GM21825 (cell line): ENCODE data around the gene FXYD6.
"Not testable (repeated sequence)": the region's sequence is repeated elsewhere in the genome, so short reads cannot be mapped to it uniquely, and the experiment has no call there.

Source experiments
- ATAC-seq: cut with Tn5 transposase; IDR thresholded peaks from one replicate; pipeline ENCODE4 v1.9.1; 2021; ENCODE audit warnings: mild to moderate bottlenecking, moderate library complexity; ENCODE audit not compliant: unreplicated experiment

FXYD6 gene, protein sequence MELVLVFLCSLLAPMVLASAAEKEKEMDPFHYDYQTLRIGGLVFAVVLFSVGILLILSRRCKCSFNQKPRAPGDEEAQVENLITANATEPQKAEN

DNA sequence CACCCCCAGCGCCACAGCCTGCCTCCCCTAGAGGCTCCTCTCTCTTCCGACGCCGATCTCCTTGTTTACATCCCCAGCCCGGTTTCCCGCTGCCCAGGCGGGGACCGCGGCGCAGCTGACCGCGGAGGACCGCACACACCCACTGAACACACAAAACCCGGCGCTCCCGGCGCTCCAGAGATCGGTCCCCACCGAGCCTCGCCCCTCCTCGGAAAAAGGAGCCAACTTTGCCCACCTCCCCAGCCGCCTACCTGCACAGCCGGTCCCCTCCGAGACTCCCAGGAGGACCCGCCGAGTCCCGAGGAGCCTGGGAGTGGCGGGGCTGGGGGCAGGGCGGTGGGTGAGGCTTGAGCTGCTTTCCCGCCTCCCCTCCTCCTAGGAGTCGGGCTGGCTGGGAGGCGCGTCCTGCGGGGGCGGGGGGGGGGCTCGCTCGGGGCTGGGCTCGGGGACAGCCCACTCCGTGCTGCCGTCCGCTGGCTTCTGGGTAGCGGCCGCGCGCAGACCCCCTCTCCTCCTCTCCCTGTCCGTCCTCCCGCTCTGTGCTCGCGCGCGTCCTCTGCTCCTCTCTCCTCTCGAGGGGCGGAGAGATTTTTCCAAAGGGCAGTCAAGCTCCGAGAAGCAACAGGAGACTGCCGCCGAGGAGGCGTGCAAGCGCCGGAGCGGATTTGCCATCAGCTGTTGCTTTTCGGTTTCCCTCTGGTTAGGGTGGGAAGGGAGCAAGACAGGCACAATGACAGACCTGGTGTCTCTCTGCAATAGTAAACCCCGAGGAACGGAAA is at the start of gene FXYD6:
FXYD6 (minus strand) TSS at position 318 of the 779 bp plus-strand sequence. CDS start 33,882 bp downstream, outside the sequence.
- no peak for ATAC-seq

DNA sequence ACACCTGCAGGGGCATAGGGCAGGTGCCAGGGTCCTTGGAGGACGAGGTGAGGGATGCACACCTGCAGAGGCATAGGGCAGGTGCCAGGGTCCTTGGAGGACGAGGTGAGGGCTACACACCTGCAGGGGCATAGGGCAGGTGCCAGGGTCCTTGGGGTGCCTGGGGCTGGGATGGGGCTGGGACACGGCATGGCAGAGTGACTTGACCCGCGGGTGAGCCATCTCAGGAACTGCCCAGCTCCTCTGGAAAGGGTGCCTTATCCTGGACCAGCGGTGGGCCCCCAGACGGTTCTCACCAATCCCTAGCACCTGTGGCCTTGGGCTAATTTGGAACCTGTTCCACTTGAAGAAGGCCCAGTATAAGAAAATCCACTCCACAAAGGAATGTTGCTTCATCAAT is 49.7 kb upstream of the FXYD6 start:
- ATAC-seq: not testable (repeated sequence)

DNA sequence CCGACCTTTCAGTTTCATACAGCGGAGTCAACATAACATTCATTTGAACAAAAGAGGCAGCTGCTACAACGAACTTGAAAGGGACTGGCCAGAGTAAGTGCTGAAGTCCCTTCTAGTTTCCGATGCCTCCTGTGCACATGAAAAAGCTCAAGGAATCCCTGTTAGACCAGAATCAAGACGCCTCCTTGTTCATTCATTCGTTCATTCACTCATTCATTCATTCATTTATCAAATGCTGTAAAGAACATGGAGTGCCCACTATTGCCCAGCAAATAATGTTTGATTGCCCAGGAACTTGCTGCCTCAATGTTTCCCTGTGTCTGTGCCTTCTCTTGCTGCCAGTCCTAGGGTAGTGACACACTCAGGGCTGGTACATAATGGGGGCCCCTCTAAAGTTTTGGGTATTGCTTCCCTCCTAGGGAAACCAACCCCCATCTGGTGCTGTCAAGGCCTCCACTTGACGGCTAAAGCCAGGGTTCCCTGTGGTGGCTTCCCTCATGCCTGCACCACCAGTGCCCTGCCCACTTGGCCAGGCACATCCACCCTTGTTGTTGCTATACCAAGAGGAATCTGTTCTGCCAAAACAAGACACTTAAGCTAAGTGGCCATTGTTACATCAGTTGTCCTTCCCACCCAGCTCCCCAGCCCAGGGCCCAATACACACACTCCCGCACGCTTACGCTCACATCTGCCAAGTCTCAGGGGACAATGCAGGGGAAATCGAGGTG is 48.9 kb upstream of the FXYD6 start:
- no peak for ATAC-seq

DNA sequence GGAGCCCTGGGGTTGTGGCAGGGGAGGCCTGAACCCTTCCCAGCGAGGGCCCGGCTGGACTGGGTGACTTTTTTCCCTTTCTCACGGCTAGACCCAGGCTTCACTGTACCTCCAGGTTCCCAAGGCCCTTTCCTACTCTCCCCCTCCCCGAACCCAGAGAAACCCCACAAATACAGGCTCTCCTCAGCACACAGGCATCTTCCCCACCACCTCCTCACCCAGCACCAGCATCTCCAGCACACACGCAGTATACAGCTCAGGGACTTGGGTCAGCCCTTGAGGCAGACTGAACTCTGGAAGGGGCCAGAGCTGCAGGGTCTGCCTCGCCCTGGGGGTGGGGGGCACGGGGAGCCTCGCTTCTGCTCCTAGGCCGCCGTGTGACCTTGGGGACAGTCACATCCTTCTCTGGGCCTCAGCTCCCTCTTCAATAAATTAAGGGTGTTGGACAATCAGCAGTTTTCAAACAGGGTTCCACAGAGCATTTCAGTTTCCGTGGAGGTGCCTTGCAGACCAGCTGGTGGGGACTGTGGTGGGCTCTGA is 48.2 kb upstream of the FXYD6 start:
- ATAC-seq: no peak

DNA sequence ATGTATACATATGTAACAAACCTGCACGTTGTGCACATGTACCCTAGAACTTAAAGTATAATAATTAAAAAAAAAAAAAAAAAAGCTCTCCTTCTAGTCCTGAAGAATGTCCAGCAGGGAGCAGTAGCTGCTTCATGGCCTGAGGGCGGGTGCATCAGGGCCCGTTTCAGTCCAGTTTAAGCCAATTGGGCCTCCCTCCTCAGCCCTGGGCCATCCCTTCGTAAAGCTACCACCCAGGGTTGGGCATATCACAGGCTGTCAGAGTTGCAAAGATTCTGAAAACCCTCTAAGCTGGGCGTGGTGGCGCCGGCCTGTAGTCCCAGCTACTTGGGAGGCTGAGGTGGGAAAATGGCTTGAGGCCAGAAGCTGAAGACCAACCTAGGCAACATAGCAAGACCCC is 47.3 kb upstream of the FXYD6 start:
- ATAC-seq: no peak

DNA sequence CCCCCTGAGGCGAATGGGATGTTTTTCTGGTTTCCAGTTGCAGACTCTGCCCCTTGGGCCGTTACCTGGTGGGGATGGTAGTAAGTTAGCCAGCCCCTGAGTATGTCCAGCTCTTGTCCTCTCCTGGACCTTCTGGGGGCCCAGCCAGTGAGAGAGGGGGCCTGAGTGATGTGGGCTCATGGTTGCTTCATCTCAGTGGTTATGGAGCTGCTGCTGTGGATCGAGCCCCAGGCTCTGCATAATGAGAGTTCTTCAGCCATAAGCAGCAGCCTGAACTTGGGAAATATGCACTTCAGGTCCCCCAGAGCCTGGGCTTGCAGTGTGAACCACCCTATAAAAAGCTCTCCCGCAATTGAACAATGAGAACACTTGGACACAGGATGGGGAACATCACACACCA is 46.8 kb upstream of the FXYD6 start:
- ATAC-seq: no peak

DNA sequence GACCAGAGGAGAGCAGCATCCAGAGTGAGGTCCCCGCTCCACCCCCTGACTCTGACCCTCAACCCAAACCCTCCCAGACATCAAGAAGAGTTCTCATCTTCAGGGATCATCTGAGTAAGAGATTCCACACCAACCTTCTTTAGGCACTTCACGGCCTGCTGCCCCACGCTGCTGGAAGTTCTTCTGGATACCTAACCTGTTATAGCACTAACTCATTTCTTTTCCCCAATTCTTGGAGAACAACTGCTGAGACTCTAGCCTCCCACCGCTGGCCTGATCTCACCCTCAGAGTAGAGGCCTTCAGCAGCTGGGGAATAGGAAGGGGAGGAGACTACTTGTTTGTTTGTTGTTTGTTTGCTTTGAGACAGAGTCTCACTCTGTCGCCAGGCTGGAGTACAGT is 45.4 kb upstream of the FXYD6 start:
- ATAC-seq: no peak

DNA sequence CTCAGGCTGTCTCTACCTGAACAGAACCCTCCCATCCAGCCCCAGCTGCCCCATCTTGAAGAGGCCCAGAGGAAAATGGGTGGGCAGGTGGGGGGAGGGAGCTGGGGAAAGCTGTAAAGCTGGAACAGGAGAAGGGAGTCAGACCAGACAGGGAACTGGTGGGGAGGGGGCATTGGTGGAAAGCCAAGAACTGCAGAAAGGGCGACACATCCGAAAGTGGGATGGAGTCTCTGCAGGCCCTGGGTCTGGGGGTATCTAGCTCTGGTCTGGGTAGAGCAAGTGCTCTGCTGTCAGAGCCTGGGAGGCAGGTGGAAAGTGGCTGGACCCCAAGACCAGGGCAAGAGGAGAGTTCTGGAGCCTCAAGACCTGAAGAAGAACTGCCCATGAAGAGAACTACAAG is 45.0 kb upstream of the FXYD6 start:
- ATAC-seq: no peak

DNA sequence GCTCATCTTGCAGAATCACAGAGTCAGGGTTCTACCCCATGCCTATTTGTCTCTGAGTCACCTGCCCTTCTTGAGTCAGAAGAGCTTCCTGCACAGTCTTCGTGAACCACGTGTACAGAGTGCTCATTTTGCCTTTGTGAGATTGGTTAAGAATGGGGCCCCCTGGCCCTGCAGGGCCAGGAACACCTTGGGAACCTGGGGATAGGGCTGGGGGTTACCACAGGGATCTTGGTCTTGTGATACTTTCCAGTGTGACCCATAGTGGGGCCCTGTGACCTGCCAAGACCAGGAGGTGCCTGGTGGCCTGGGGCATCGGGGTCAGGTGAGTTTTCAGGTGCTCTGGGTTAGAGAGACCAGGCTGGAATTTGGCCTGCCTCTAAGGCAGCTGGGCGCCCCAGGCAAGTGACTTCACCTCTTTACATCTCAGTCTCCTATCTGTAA is 43.3 kb upstream of the FXYD6 start:
- no peak for ATAC-seq

DNA sequence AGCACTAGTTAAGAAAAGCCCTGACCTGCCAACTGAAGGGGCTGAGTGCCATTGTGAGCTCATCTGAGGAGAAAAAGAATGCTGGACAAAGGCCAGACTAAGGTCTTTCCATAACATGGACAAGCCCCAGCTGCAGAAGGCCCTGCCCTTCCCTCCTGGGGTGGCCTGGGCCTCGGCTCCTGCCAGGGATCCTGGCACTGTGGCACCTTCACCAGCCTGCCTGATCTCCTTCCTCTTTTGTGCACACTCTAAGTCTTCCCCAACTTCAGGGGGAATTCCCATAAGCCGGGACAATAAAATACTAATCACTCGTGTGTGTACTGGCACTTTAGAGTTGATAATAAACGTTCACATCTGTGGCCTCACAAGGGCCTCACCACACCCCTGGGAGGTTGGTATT is 42.9 kb upstream of the FXYD6 start:
- ATAC-seq: no peak

DNA sequence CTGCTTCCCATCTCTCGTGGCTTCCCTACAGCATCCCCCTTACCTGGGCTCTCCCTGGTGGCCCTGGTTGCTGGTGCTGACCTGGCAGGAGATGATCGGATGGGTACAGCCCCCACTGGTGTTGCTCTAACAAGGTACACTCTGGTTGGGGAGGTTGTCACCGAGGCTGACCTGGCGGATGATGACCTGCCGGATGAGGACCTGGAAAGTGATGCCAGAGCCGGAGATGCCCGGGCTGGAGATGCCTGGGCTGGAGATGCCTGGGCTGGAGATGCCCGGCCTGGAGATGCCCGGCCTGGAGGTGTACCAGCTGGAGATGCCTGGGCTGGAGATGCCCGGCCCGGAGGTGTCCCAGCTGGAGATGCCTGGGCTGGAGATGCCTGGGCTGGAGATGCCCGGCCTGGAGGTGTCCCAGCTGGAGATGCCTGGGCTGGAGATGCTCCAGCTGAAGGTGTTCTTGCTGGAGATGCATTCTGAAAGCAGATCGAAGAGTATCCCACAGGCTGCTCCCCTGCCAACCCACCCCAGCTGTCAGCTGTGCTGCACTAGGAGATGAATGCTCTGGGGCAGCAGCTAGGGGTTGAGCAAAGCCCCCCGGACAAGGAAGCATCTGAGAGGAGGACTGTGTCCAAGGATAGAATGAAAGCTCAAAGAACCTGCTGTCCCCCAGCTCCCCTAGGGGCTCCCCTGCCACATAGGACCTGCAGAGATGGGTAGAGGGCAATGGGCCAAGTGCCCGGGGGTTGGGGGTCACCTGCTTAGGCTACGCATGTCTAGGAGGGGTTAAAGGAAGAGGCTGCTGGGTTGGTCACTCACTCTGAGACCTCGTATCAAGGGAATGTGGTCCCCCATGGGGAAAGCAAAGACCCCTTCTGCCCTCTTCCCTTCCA is 42.2 kb upstream of the FXYD6 start:
- no peak for ATAC-seq

DNA sequence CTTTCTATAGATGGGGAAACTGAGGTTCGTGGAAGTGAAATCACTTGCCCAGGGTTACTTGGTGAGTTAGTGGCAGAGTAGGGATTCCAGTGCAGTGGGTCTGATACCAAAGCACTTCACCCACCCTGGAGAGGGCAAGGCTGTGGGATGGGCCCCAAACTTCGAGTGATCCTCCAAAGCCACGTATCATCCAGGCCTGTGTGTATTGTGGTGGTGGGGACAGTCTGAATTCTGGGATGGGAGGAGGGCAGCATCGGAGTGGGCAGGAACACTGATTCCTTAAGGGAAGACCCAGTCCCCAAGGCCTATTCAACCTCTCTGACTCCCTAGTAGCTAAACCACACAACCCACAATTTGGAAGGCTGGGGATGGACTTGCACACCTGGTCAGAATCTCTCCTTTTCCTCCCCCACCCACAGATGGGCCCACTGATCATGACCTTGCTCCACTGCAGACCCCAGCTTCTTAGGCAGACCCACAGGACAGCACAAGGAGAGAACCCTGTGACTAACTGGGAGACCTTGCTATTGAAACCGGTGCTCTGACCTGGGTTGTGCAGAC is 41.2 kb upstream of the FXYD6 start:
- ATAC-seq: no peak

DNA sequence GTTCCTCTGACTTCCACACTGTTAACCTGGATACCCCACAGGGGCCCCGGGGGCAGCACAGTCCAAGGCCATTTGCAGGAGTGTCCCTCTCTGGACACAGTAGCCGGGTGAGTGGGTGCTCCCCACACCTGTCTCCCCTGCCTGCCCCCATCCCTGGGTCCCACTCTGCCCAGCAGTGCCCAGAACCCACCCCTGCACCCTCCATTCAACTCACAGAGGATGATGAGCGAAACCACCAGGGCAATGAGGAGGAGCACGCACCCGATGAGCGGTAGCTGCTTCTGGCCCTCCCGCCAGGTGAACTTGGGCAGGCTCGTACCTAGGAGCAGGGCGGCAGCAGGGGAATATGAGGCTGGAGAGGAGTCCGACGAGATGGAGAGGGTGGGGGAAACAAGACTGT is 40.5 kb upstream of the FXYD6 start:
- no peak for ATAC-seq

DNA sequence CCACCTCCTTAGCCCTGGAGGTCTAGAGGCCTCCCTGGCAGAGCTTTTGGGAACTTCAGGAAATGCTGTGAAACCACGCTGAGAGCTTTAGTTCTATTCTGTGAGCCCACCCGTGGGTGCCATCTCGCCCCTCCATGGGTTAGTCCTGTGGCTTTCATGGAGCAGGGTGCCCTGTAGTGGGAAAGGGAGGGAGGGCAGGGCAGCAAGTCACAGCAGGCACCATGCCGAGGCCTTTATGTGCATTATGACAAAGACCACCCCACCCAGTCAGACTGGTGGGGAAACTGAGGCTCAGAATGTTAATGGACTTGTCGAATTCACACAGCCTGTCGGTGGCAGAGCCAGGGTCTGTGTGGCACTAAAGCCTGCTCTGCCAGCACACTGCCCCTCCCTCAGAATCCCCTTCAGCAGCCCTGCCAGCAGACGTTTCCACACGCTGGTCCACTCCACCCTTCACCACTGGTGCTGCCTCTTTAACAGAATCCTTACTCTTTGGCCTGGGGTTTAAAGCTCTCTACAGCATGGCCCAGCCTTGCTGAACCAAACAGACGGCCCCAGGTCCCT is 39.3 kb upstream of the FXYD6 start:
- ATAC-seq: no peak

DNA sequence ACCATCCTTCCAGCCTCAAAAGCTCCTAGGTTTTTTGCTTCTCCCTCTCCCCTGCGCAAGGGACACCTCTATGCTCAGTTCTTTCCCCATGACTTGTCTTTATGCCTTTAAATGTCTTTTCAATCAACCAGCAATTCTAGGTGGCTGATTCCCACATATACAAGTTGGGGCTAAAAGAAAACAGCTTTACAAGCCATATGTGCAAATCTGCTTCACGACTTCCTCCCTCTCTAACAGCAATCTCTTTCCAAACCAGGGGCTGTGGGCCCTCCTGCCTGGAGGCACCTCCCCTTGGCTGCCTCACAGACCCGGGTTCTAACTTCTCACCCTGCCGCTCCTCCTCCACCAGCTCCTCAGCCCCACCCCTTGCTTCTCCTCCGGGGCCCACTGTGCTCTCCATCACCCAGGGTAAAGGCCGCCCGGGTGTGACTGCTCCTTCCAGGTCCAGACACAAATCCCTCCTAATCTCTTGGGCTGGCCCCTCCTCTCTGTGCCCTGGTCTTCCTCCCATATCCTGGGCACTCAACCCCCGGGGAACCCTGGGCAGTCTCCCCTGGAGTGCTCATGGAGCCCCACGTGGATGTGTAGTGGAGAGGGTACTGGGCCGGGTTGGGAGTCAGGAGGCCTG is 38.6 kb upstream of the FXYD6 start:
- no peak for ATAC-seq

DNA sequence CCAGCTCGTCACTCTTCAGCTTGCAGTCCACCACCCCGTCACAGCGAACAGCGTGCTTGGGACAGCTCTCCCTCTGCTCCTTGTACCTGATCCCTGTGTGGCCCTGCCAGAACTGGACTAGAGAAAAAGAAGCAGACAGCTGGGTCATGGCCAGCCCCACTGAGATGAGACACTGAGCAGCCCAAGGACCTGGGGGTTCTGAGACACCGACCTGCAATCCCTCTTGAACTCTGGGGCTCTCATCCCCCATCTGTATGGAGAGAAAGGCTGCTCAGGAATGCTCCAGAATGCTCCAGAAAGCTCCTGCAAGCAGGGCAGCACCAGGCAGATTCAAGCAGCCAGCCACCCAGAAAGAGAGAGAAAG is 37.9 kb upstream of the FXYD6 start:
- no peak for ATAC-seq

DNA sequence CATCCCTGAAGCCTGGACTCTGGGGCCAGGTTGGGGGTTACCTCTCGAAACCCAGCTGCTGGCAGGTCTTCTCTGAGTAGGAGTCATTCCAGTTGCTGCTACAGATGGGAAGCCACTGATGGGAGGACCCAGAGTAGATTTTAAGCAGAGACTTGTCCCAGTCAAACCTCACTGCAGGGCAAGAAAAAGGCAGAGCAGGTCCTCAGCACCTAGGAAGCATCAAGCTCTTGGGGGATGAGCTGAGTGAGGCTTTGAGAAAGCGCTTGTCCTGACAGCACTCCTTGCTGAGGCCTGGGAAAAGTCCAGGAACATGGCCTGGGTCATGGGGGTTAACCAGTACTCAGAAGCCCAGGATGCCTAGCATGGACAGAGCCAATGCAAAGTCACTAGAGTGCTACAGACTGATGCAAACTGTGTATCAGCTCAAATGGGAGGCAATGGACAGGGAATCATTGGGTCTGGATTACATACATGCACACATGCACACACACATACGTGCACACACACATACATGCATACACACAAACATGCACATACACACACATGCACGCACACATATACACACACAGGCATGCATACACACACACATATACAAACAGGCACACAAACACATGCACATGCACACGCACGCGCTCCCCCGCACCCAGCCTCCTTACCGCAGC is 37.4 kb upstream of the FXYD6 start:
- no peak for ATAC-seq

DNA sequence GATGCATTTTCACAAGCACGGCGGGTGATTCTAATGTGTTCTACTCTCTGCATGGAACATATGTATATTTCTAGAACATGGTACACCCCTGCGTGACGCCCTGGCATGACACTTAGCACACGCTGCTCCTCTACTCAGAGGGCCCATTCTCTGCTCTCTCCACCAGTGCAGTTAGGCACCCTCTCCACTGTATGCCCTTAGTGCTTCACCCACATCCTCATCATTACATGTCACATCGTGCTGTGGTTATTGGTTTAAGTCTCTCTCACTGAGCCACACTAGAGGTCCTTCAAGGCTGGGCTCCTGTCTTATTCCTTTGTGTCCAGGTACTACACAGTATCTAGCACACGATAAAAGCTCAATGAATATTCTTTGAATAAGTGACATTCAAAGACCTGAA is 36.0 kb upstream of the FXYD6 start:
- ATAC-seq: no peak

DNA sequence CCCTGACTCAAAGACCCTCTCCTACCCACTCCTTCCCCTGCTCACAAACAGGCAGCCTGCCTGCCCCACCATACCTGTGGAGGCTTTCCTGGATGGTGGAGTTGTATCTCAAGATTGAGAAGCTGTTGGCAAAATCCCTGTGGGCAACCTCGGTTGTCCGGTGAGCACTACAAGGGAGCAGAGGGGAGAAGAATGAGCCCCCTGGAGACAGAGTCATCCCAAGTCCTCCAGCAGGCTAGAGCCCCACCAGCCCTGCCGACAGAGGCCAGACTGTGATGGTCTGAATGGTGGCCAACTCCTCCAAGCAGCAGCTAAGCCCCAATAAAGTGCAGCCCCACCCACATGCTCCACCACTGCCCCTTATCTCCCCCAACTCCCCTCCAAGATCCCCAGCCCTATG is 35.2 kb upstream of the FXYD6 start:
- no peak for ATAC-seq
